HEK293 (cell line): ENCODE data around the gene PPP1CA.

Experiments
- CTCF ChIA-PET: fragments of 350-600 bp; formaldehyde crosslinking; extraction: SDS; loops from one replicate; lab custom pipeline; 2021; ENCODE audit warnings: antibody characterized with exemption; lab: Yijun Ruan, JAX
- POLR2A ChIA-PET: fragments of 300-600 bp; formaldehyde crosslinking; extraction: SDS; loops from one replicate; lab custom pipeline; 2020; ENCODE audit warnings: antibody characterized with exemption, inconsistent platforms; lab: Yijun Ruan, JAX
- H3K27ac ChIP-seq: fragments of 200-500 bp; sonication (Bioruptor generic); 2 replicates; pipeline ENCODE4 v1.5.1; 2014; ENCODE audit warnings: low read depth, low read length, control low read depth, inconsistent platforms; ENCODE audit errors: extremely low read depth
- H3K36me3 ChIP-seq, 2 experiments: fragments of 200-500 bp in 1 of 2; sonication (Bioruptor generic) in 1 of 2; 1 replicate in 1 of 2; 2 replicates in 1 of 2; pipeline ENCODE4 v1.5.1; 2014 to 2017; ENCODE audit warnings: inconsistent platforms in 2 of 2, low read length in 2 of 2; ENCODE audit not compliant: control insufficient read depth in 2 of 2, insufficient read depth in 1 of 2
- H3K4me1 ChIP-seq: fragments of 200-500 bp; sonication (Bioruptor generic); 2 replicates; pipeline ENCODE4 v1.5.1; 2014; ENCODE audit warnings: mild to moderate bottlenecking, low read length, inconsistent platforms; ENCODE audit not compliant: control insufficient read depth, insufficient read depth
- H3K4me3 ChIP-seq: 2 replicates; pipeline ENCODE4 v1.5.1; 2011; ENCODE audit warnings: low read depth, mild to moderate bottlenecking, control low read depth, low read length, moderate library complexity
- H3K9me3 ChIP-seq: fragments of 200-500 bp; sonication (Bioruptor generic); 2 replicates; pipeline ENCODE4 v1.5.1; 2014; ENCODE audit warnings: low read depth, low read length, inconsistent platforms; ENCODE audit not compliant: control insufficient read depth, insufficient read depth
- GLIS1 ChIP-seq: fragments of 450-650 bp; formaldehyde crosslinking; IDR thresholded peaks from 2 replicates; pipeline ENCODE4 v1.5.1; 2016; ENCODE audit warnings: missing biosample characterization, missing genetic modification characterization
- GLIS2 ChIP-seq: fragments of 450-650 bp; formaldehyde crosslinking; IDR thresholded peaks from 2 replicates; pipeline ENCODE4 v1.5.1; 2016; ENCODE audit warnings: missing biosample characterization, missing genetic modification characterization
- HOXA7 ChIP-seq: sonication (generic); formaldehyde crosslinking; IDR thresholded peaks from 2 replicates; pipeline ENCODE4 v1.8.1; 2022; ENCODE audit warnings: missing genetic modification reagents, borderline replicate concordance
- KLF1 ChIP-seq: fragments of 450-650 bp; formaldehyde crosslinking; IDR thresholded peaks from 2 replicates; pipeline ENCODE4 v1.5.1; 2016; ENCODE audit warnings: missing biosample characterization, missing genetic modification characterization
- ZBTB17 ChIP-seq: fragments of 450-650 bp; formaldehyde crosslinking; IDR thresholded peaks from 2 replicates; pipeline ENCODE4 v1.5.1; 2016; ENCODE audit warnings: missing biosample characterization, missing genetic modification characterization
- ZFHX2 ChIP-seq: fragments of 450-650 bp; formaldehyde crosslinking; conservative IDR thresholded peaks from 2 replicates; pipeline ENCODE4 v1.5.1; 2016; ENCODE audit warnings: missing biosample characterization, missing genetic modification characterization
- ZNF10 ChIP-seq: fragments of 450-650 bp; formaldehyde crosslinking; IDR thresholded peaks from 2 replicates; pipeline ENCODE4 v1.5.1; 2017; ENCODE audit warnings: missing biosample characterization, missing genetic modification characterization
- ZNF16 ChIP-seq: fragments of 450-650 bp; formaldehyde crosslinking; IDR thresholded peaks from 2 replicates; pipeline ENCODE4 v1.5.1; 2016; ENCODE audit warnings: low read depth, missing biosample characterization, missing genetic modification characterization
- ZNF292 ChIP-seq: fragments of 450-650 bp; formaldehyde crosslinking; IDR thresholded peaks from 2 replicates; pipeline ENCODE4 v1.5.1; 2016; ENCODE audit warnings: low read depth, missing biosample characterization, missing genetic modification characterization, borderline replicate concordance
- ZNF426 ChIP-seq: fragments of 450-650 bp; formaldehyde crosslinking; IDR thresholded peaks from 2 replicates; pipeline ENCODE4 v1.5.1; 2017; ENCODE audit warnings: missing biosample characterization, missing genetic modification characterization, mild to moderate bottlenecking, inconsistent platforms, moderate library complexity
- ZNF48 ChIP-seq: fragments of 450-650 bp; formaldehyde crosslinking; IDR thresholded peaks from 2 replicates; pipeline ENCODE4 v1.5.1; 2016; ENCODE audit warnings: missing biosample characterization, missing genetic modification characterization
- ZNF514 ChIP-seq: fragments of 450-650 bp; formaldehyde crosslinking; IDR thresholded peaks from 2 replicates; pipeline ENCODE4 v1.5.1; 2016; ENCODE audit warnings: missing biosample characterization, missing genetic modification characterization
- ZNF555 ChIP-seq: fragments of 450-650 bp; formaldehyde crosslinking; conservative IDR thresholded peaks from 2 replicates; pipeline ENCODE4 v1.5.1; 2017; ENCODE audit warnings: missing biosample characterization, mild to moderate bottlenecking, missing genetic modification characterization, inconsistent platforms
- ZNF571 ChIP-seq: fragments of 450-650 bp; formaldehyde crosslinking; IDR thresholded peaks from 2 replicates; pipeline ENCODE4 v1.5.0; 2017; ENCODE audit warnings: missing biosample characterization, missing genetic modification characterization
- ZNF610 ChIP-seq: fragments of 450-650 bp; formaldehyde crosslinking; IDR thresholded peaks from 2 replicates; pipeline ENCODE4 v1.5.1; 2016; ENCODE audit warnings: missing biosample characterization, missing genetic modification characterization, borderline replicate concordance
- ZNF664 ChIP-seq: fragments of 450-650 bp; formaldehyde crosslinking; IDR thresholded peaks from 2 replicates; pipeline ENCODE4 v1.5.1; 2016; ENCODE audit warnings: missing biosample characterization, missing genetic modification characterization
- ZNF677 ChIP-seq: fragments of 450-650 bp; IDR thresholded peaks from 2 replicates; pipeline ENCODE4 v1.5.0; 2018; ENCODE audit warnings: missing biosample characterization, mild to moderate bottlenecking, missing genetic modification characterization, moderate library complexity
- ZNF701 ChIP-seq: fragments of 450-650 bp; formaldehyde crosslinking; IDR thresholded peaks from 2 replicates; pipeline ENCODE4 v1.5.1; 2016; ENCODE audit warnings: missing biosample characterization, missing genetic modification characterization
- ZNF747 ChIP-seq: fragments of 450-650 bp; formaldehyde crosslinking; IDR thresholded peaks from 2 replicates; pipeline ENCODE4 v1.5.1; 2016; ENCODE audit warnings: missing biosample characterization, missing genetic modification characterization
- ZNF768 ChIP-seq: fragments of 450-650 bp; formaldehyde crosslinking; IDR thresholded peaks from 2 replicates; pipeline ENCODE4 v1.5.1; 2018; ENCODE audit warnings: missing biosample characterization, mild to moderate bottlenecking, missing genetic modification characterization

PPP1CA gene

GRCh38 chr11:67408437-67409200 lies 7.0 kb upstream of the PPP1CA start:
- Histone ChIP-seq H3K9me3 (no peaks in the 10 kb centered on the region), H3K27ac (no peak overlapping the region), H3K4me1 (no peaks in the 10 kb centered on the region), H3K36me3 (no peaks in the 10 kb centered on the region), H3K4me3 (no peak overlapping the region)
- POLR2A ChIA-PET: interaction anchor here (1.9 kb wide), 1 partner anchor 12 kb away, joined by 5 read pairs; no protein-coding TSS in a partner anchor
- CTCF ChIA-PET: no interaction called here
- TF ChIP-seq GLIS1: 0 out of 2 replicates have a peak, but pooled peaks have one; percentile 7
- no peak for TF ChIP-seq ZNF768
- TF ChIP-seq ZNF555 (tag by site-specific recombination): no peak
- TF ChIP-seq ZNF292 (tag by site-specific recombination): no peak

- H3K27ac ChIP-seq: no peak overlapping the region
- H3K9me3 ChIP-seq: no peaks in the 10 kb centered on the region
- CTCF ChIA-PET: interaction anchor here (0.7 kb wide), 1 partner anchor 61 kb away, joined by 3 read pairs; no protein-coding TSS in a partner anchor
- TF ChIP-seq ZNF571 (tag by site-specific recombination) (no peak), ZNF426 (tag by site-specific recombination) (no peak), GLIS2 (tag by site-specific recombination) (no peak), ZNF610 (tag by site-specific recombination) (no peak), ZBTB17 (no peak), HOXA7 (CRISPR knock-in tag) (no peak), ZNF48 (no peak), ZNF747 (tag by site-specific recombination) (no peak), ZNF514 (tag by site-specific recombination) (no peak), ZNF677 (tag by site-specific recombination) (no peak), ZNF664 (tag by site-specific recombination) (no peak), KLF1 (tag by site-specific recombination) (no peak), ZNF701 (tag by site-specific recombination) (no peak)
- H3K36me3 ChIP-seq: no peaks in the 10 kb centered on the region
- POLR2A ChIA-PET: interaction anchor here (0.8 to 1.9 kb wide), 2 partner anchors 11 to 13 kb away, joined by 5 read pairs; no protein-coding TSS in a partner anchor
- H3K4me1 ChIP-seq: no peaks in the 10 kb centered on the region
- no peak overlapping the region for H3K4me3 ChIP-seq
These were observed 6.1 kb upstream of the PPP1CA start for GRCh38 chr11:67407688-67408163.

GRCh38 chr11:67406969-67407687 lies 5.5 kb upstream of the PPP1CA start:
- no peak overlapping the region for H3K27ac ChIP-seq
- no peaks in the 10 kb centered on the region for H3K36me3 ChIP-seq
- no peak overlapping the region for H3K4me3 ChIP-seq
- H3K9me3 ChIP-seq: no peaks in the 10 kb centered on the region
- POLR2A ChIA-PET: interaction anchor here (0.7 to 1.9 kb wide), 4 partner anchors 11 to 76 kb away, joined by 3 to 5 read pairs (median 4); partner anchors contain the start of genes AIP and RPS6KB2
- TF ChIP-seq ZNF10: no peak
- TF ChIP-seq ZNF16 (tag by site-specific recombination): no peak
- no peak for TF ChIP-seq ZNF677 (tag by site-specific recombination)
- TF ChIP-seq ZFHX2 (tag by site-specific recombination): peak; percentile 16
- no peaks in the 10 kb centered on the region for H3K4me1 ChIP-seq
- CTCF ChIA-PET: interaction anchor here (0.6 to 0.7 kb wide), 3 partner anchors 20 to 145 kb away, joined by 3 to 4 read pairs (median 3); no protein-coding TSS in a partner anchor
